Activated T-helper 1 cell treated with anti-CD3 and anti-CD28 coated beads, Interleukin-12 subunit alpha, Interleukin-12 subunit beta, Interleukin-2, Interleukin-4 antibody, amounts not matched to agents 30 ng/mL and 10 ng/mL and 1 ng/mL, durations not matched to agents 14 hours and 24 hours and 36 hours (primary cell): ENCODE results near the gene AP5Z1. TPM values are rescaled to one million over a fixed set of nuclear protein-coding genes. Genes with fewer than 3 reads are reported as not detected.

Experiments used
- DNase-seq: peaks from one replicate; pipeline ENCODE4 v3.0.0; 2021; ENCODE audit warnings: low spot score
- H3K27ac Mint-ChIP-seq: one replicate; pipeline ENCODE4 v1.8.0; 2021; ENCODE audit warnings: mild to moderate bottlenecking, mixed read lengths
- H3K27me3 Mint-ChIP-seq: one replicate; pipeline ENCODE4 v1.8.0; 2022; ENCODE audit warnings: mild to moderate bottlenecking, moderate library complexity, mixed read lengths; ENCODE audit not compliant: insufficient read depth
- H3K36me3 Mint-ChIP-seq: one replicate; pipeline ENCODE4 v1.8.0; 2021; ENCODE audit warnings: low read depth, mixed read lengths
- H3K4me1 Mint-ChIP-seq: one replicate; pipeline ENCODE4 v1.8.0; 2021; ENCODE audit warnings: low read depth, mixed read lengths
- H3K4me3 Mint-ChIP-seq: one replicate; pipeline ENCODE4 v1.8.0; 2021; ENCODE audit warnings: mild to moderate bottlenecking, moderate library complexity, mixed read lengths
- H3K9me3 Mint-ChIP-seq: one replicate; pipeline ENCODE4 v1.8.0; 2021; ENCODE audit warnings: mixed read lengths
- intact Hi-C: fragments of 100-400 bp; cut with micrococcal nuclease; formaldehyde crosslinking; loops from one replicate; pipeline ENCODE4 v1.15.1; 2024
- total RNA-seq: library from RNA; stranded (reverse); gene quantifications from 2 replicates; pipeline ENCODE4 v1.2.3, GENCODE V29; 2022

AP5Z1 gene
- total RNA-seq, 1 donor from 2014 or later, result 56.8 TPM

DNA sequence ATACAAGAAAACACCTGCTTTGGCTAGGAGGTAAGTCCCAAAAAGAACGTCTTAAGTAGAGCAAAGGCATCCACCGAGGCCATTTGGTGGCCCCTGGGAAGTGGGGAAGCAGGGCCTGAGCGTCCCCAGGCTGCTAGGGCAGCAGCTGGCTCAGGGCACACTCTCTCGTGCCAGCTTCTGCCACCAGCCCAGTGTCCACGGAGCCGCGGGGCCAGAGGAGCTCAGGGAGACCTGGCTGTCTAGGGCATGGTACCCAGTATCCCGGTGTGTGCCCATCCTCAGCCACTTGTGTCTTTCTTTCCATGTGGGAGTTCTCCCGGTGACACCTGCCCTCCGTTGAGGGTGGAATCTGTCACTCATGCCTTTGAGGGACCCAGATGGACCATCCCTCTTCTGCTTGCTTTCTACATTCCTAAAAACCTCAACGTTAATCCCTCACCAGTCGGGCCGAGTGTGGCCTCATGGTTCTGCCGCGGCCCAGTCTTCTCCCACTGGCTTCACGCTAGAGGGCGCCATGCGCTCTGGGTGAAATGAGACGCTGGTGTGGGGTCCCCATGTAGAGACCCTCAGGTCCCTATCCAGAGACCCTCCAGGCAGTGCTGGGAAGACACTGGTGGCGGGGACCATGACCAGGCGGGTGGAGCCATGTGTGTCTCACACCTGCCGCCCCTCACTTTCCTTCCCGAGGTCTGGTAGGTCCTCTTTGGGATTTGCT lies 9.5 kb upstream of the AP5Z1 start:
- H3K27ac Mint-ChIP-seq, result no peak overlapping the region
- H3K36me3 Mint-ChIP-seq, result peaks cover 9% of the 10 kb centered on the region
- H3K27me3 Mint-ChIP-seq, result no peaks in the 10 kb centered on the region
- no peaks in the 10 kb centered on the region for H3K9me3 Mint-ChIP-seq
- no peaks in the 10 kb centered on the region for H3K4me1 Mint-ChIP-seq
- intact Hi-C loops, result no loop called here
- no peak overlapping the region for H3K4me3 Mint-ChIP-seq
- no peak for DNase-seq

GRCh38 chr7:4766666-4767519 lies 8.5 kb upstream of the AP5Z1 start:
- intact Hi-C loops, result no loop called here
- Mint-ChIP-seq H3K9me3 (no peaks in the 10 kb centered on the region), H3K36me3 (peaks cover 5% of the 10 kb centered on the region)

DNA sequence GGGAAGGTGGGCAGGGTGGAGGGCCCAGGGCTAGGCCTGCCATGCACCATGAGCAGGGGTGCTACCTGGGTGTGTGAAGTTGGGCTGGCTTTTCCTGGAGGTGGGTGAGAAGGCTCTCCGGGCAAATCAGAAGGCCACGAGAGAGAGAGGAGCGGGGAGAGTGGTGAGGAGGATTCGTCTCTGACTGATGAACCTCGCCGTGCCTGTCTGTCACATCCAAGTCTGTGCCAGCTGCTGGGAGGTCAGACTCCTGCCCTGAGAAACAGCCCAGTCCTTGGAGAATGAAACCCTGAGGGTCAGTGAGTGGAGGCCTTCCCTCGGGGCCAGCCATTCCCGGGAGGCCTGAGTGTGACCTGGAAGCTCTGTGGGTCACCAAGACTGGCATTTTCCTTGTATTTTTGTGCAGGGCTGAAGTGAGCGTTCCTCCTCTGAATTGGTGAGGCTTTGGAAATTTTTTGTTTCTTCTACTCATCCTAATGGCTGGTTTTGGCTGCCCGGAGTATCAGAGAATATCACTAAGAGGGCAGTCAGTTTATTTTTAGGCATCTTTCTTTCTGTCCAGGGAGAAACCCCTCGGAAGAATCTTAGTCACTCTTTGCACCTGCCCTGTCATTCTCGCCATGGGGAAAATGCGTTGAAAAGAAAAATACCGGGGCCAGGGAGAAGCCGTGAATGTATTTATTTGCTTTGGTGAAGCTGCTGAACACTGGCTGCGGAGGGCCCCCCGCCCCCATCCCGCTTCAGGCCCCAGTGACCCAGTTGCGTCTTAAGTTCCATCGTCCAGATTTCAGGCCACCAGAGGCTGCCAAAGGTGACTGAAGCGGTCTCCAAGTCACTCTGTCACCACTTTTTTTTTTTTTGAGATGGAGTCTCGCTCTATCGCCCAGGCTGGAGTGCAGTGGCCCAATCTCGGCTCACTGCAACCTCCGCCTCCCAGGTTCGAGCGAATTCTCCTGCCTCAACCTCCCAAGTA lies 6.5 kb upstream of the AP5Z1 start:
- DNase-seq, result no peak
- Mint-ChIP-seq H3K27me3 (no peaks in the 10 kb centered on the region), H3K9me3 (no peaks in the 10 kb centered on the region), H3K4me3 (no peak overlapping the region), H3K4me1 (peaks cover 6% of the 10 kb centered on the region), H3K27ac (no peak overlapping the region), H3K36me3 (no peaks in the 10 kb centered on the region)
- intact Hi-C loops, result no loop called here

More at GRCh38 chr7:4766666-4767519, 8.5 kb upstream of the AP5Z1 start:
- H3K27ac Mint-ChIP-seq, result no peak overlapping the region
- H3K27me3 Mint-ChIP-seq, result no peaks in the 10 kb centered on the region
- DNase-seq, result no peak
- no peaks in the 10 kb centered on the region for H3K4me1 Mint-ChIP-seq
- no peak overlapping the region for H3K4me3 Mint-ChIP-seq

- Mint-ChIP-seq H3K27me3 (no peaks in the 10 kb centered on the region), H3K9me3 (no peaks in the 10 kb centered on the region), H3K36me3 (no peaks in the 10 kb centered on the region), H3K4me1 (peaks cover 15% of the 10 kb centered on the region), H3K27ac (no peak overlapping the region), H3K4me3 (no peak overlapping the region)
- intact Hi-C loops, result no loop called here
- no peak for DNase-seq
These were observed 5.7 kb upstream of the AP5Z1 start for GRCh38 chr7:4769761-4770160.

DNA sequence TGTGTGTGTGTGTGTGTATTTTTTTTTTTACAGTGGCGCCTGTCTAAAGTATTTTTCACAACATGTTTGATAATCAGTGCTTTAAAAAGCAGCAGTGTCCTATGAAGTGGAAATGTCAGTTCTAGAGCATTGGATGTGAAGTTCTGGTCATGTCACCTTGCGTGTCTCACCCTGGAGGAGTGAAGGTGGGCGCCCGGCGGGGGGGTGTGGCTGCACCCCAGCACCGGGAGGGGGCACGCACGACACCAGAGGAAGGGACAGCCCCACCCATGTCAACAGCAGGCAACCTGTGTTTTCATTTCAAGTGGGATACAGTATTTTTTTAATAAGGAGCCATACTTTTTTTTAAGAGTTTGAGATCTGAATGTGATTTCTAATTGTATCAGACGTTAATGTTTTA lies 4.5 kb upstream of the AP5Z1 start:
- H3K27ac Mint-ChIP-seq, result peak overlapping the region; percentile 58
- intact Hi-C loops, result no loop called here
- peaks cover 2% of the 10 kb centered on the region for H3K36me3 Mint-ChIP-seq
- no peaks in the 10 kb centered on the region for H3K27me3 Mint-ChIP-seq
- peaks cover 22% of the 10 kb centered on the region for H3K4me1 Mint-ChIP-seq
- H3K9me3 Mint-ChIP-seq, result no peaks in the 10 kb centered on the region
- no peak overlapping the region for H3K4me3 Mint-ChIP-seq
- DNase-seq, result no peak

- Mint-ChIP-seq H3K9me3 (no peaks in the 10 kb centered on the region), H3K4me1 (peaks cover 30% of the 10 kb centered on the region), H3K27me3 (no peaks in the 10 kb centered on the region), H3K36me3 (peaks cover 5% of the 10 kb centered on the region), H3K27ac (no peak overlapping the region), H3K4me3 (no peak overlapping the region)
- no peak for DNase-seq
- intact Hi-C loops, result no loop called here
These were observed 3.7 kb upstream of the AP5Z1 start for GRCh38 chr7:4771737-4772136.

DNA sequence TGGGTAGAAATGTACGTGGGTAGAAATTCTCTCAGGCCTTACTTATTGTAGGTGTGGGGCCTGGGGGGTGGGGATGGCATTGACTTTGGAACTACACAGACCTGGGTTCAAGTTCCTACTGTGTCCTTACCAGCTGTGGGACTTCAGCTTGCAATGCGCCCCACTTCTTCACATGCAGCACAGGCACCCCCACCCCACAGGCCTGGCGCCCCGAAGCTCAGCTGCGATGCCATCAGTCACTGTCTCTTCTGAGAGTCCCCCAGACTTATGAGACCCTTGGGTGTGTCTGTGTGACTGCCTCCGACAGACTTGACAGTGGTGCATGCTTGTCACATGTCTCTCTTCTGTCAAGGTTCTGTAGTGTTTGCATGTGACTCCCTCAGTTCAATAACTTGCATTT lies 3.1 kb upstream of the AP5Z1 start:
- H3K4me1 Mint-ChIP-seq, result peaks cover 34% of the 10 kb centered on the region
- no peaks in the 10 kb centered on the region for H3K9me3 Mint-ChIP-seq
- intact Hi-C loops, result no loop called here
- H3K27me3 Mint-ChIP-seq, result no peaks in the 10 kb centered on the region
- H3K36me3 Mint-ChIP-seq, result peaks cover 8% of the 10 kb centered on the region
- no peak overlapping the region for H3K27ac Mint-ChIP-seq
- no peak for DNase-seq
- H3K4me3 Mint-ChIP-seq, result no peak overlapping the region

DNA sequence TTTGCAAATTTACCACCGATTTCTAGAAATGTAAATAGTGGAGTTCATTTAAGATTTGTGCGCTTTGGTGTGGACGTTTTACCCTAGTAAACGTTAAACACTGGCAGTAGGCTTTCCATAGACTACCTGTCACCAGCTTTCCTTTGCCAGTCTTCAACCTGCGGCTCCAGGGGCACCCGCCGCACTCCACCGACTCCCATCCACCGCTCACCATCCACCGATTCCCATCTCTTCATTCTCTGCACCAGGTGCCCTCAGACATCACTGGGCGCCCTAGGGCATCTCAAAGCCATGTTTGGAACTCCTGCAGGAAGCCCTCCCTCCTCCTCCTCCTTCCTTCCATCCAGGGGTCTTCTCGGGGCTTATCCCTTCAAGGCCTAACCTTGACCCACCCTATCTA lies 1.4 kb upstream of the AP5Z1 start:
- H3K27ac Mint-ChIP-seq, result peak overlapping the region; percentile 95
- intact Hi-C loops, result no loop called here

GRCh38 chr7:4774658-4775249 lies 669 bp upstream of the AP5Z1 start:
- Mint-ChIP-seq H3K4me1 (peaks cover 45% of the 10 kb centered on the region), H3K27me3 (no peaks in the 10 kb centered on the region), H3K27ac (peak overlapping the region; percentile 95), H3K36me3 (peaks cover 15% of the 10 kb centered on the region), H3K9me3 (no peaks in the 10 kb centered on the region), H3K4me3 (peak overlapping the region; percentile 98)
- no peak for DNase-seq
- intact Hi-C loops, result loop anchor here (1.0 kb wide), 5 partner anchors 18 to 271 kb away; partner anchors contain the start of gene RBAK

More for the DNA sequence above, 1.4 kb upstream of the AP5Z1 start:
- H3K27me3 Mint-ChIP-seq, result no peaks in the 10 kb centered on the region
- H3K4me3 Mint-ChIP-seq, result peak overlapping the region; percentile 98
- H3K9me3 Mint-ChIP-seq, result no peaks in the 10 kb centered on the region
- peaks cover 14% of the 10 kb centered on the region for H3K36me3 Mint-ChIP-seq
- no peak for DNase-seq
- H3K4me1 Mint-ChIP-seq, result peaks cover 45% of the 10 kb centered on the region

DNA sequence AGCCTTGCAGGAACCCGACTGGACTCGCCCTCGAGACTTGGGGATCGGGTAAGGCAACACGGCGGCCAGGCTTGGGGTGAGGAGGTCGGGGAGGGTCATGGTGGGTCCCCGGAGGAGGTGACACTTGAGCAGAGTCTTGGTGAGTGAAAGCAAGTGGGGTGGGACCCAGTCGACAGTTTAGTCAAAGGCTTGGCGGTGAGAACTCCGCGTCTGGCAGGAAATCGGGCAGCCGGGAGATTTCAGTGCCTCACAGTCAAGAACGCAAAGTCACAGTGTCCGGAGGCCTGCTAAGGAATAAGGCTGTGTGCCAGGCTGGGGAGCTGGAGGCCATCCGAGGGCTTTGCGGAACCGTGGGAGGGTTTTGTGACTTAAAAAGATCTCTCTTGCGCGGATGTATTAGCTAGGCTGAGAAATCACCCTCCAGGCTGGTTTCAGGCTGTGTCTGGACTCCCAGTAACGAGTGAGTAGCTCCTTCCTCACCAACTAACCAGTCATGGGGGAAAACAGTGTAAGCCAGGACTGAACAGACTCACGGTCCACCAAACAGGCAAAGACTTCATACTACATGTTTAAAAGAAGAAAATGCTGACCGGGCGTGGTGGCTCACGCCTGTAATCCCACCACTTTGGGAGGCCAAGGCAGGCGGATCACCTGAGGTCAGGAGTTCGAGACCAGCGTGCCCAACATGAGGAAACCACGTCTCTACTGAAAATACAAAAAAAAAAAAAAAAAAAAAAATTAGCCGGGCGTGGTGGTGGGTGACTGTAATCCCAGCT lies 613 bp downstream of the AP5Z1 start:
- Mint-ChIP-seq H3K36me3 (peaks cover 15% of the 10 kb centered on the region), H3K9me3 (no peaks in the 10 kb centered on the region)

GRCh38 chr7:4779118-4779517 lies 3.7 kb downstream of the AP5Z1 start:
- no peak for DNase-seq
- no peak overlapping the region for H3K4me3 Mint-ChIP-seq
- H3K9me3 Mint-ChIP-seq, result no peaks in the 10 kb centered on the region
- intact Hi-C loops, result no loop called here
- H3K36me3 Mint-ChIP-seq, result peaks cover 22% of the 10 kb centered on the region
- H3K27ac Mint-ChIP-seq, result no peak overlapping the region
- peaks cover 37% of the 10 kb centered on the region for H3K4me1 Mint-ChIP-seq
- H3K27me3 Mint-ChIP-seq, result no peaks in the 10 kb centered on the region

More for the DNA sequence above, 613 bp downstream of the AP5Z1 start:
- Mint-ChIP-seq H3K4me1 (peaks cover 45% of the 10 kb centered on the region), H3K27me3 (no peaks in the 10 kb centered on the region), H3K4me3 (peak overlapping the region; percentile 98), H3K27ac (peak overlapping the region; percentile 95)
- DNase-seq, result peak; percentile 53
- intact Hi-C loops, result loop anchor here (1.0 kb wide), 5 partner anchors 16 to 269 kb away; partner anchors contain the start of gene RBAK
